Measurements from ENCODE around the gene CFAP54.

The CFAP54 gene

DNA sequence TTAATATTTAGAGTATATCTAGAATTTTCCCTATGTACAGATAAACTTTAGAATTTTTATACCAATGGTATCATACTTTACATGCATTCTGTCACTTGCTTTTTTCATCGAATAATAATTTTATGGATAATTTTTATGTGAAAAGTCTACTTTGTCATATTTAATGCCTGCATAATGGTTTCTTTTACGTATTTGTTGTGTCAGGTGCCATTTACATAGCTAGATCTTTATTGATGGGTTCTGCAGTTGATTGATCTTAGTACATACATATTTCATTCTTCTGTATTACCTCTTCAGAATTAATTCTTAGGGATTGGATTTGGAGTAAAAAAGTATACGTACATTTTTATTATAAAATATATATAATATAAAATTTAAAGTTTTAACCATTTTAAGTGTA, 340.0 kb downstream of the CFAP54 start:
- no peak for DNase-seq

GRCh38 chr12:96831346-96831745, 342.0 kb downstream of the CFAP54 start:
- no peak for DNase-seq

DNA sequence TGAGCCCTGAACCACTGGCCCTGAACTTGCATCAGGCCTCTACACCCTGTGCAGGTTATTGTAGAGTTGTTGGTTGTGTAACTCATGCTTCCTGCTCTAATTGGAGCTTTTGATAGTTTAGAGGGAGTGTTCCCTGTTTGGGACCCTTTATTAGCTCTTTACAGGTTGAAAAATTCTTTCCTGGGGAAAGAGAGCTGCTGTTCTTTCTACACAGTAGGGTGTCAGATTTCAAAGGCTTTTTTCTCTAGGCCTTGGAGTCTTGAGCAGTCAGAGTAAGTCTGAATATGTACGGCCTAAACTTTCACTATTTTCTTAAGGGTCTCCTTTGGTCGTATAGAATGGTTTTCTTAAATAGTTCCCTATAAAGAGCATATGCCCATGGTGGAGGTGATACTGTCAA, 356.9 kb downstream of the CFAP54 start:
- DNase-seq, result no peak

DNA sequence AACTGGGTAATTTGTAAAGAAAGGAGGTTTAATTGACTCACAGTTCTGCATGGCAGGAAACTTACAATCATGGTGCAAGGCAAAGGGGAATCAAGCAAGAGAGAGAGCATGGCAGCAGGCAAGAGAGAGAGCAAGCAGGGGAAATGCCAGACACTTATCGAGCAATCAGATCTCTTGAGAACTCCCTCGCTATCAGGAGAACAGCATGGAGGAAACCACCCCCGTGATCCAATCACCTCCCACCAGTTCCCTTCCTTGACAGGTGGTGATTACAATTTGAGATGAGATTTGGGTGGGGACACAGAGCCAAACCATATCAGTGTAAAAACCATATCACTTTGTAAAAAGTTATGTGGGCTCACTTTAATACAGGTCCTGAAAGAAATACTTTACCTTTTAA, 361.3 kb downstream of the CFAP54 start:
- no peak for DNase-seq

DNA sequence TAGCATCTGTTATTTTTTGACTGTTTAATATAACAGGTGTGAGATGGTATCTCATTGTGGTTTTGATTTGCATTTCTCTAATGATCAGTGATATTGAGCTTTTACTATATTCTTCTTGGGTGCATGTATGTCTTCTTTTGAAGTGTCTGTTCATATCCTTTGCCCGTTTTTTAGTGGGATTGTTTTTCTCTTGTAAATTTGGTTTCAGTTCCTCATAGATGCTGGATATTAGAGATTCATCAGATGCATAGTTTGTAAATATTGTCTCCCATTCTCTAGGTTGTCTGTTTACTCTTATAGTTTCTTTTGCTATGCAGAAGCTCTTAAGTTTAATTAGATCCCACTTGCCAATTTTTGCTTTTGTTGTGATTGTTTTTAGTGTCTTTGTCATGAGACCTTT, 368.8 kb downstream of the CFAP54 start:
- no peak for DNase-seq

DNA sequence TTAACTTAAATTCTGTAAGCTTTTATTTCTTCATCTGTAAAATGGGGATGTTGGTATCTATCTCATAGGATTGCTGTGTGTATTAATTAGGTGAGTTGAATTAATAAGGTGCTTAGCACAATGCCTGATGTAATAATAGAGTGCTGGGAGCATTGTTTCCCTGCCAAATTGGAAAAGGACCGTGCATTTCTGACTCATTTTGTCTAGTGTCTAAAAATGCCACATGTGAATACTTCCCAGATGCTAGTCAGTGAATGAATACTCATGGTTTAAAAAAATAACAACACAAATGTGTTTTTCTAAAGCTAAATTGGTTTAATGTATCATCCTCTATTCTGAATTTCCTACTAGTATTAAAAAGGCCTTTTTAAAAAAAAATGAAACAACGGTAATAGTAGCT, 372.3 kb downstream of the CFAP54 start:
- DNase-seq, result no peak

DNA sequence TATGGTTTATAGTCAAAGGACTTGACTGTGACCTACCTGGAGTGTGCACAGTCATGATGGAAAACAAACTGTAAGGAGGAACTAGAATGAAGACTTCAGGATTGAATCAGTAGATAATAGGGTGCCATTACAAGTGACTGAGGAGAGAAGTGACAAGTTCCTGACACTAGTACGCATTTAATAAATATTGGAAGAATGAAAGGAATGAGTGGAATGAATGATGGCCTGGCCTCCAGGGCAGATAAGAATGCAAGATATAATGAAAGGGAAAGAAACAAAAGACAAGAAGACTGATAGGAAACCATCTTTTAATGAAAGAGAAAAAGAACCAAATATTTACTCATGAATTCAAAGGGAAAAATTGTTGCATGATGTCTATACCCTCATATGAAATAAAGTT, 372.9 kb downstream of the CFAP54 start:
- no peak for DNase-seq

DNA sequence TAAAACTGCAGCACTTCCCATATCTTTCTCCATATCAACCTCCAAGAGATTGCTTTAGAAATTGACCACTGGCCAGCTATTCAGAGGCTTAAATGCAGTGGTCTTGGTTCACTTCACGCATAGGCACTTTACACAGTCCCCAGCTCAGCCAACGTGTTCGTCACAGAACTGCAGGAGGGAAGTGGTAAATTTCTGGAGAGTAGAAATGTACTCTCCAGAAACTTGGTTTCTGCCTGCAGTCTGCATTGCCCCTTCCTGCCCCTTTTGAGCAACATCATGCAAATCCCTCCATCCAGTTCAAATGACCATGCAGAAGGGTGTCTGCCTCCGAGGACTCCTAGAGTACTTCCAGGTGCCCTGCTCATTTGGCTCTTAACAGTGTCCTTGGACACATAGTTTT, 375.0 kb downstream of the CFAP54 start:
- no peak for DNase-seq

GRCh38 chr12:96866801-96867590, 377.6 kb downstream of the CFAP54 start:
- no peak for DNase-seq

GRCh38 chr12:96870946-96871345, 381.6 kb downstream of the CFAP54 start:
- no peak for DNase-seq

GRCh38 chr12:96872961-96873360, 383.6 kb downstream of the CFAP54 start:
- no peak for DNase-seq

GRCh38 chr12:96874211-96874610, 384.8 kb downstream of the CFAP54 start:
- no peak for DNase-seq

GRCh38 chr12:96876966-96877365, 387.6 kb downstream of the CFAP54 start:
- DNase-seq, result no peak

- DNase-seq, result no peak
Measured at GRCh38 chr12:96878704-96879103, 389.3 kb downstream of the CFAP54 start.

DNA sequence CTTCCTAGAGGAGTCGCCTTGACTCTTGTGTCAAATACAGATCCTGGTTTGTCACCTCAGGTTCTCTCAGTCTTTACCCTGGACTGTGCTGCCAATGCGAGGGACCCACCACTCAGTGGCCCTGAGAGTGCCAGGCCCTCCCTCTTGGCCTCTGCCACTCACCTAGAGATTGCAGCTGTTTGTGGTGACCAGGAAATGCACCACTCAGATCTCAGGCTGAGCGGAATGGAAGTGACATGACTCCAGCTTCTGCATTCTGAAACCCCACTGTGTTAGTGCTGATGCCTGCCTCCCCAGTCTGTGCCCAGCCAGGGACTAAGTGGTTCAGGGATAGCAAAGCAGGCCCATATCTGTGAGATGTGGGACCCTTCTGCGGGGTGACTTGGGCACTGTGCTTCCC, 389.9 kb downstream of the CFAP54 start:
- no peak for DNase-seq

DNA sequence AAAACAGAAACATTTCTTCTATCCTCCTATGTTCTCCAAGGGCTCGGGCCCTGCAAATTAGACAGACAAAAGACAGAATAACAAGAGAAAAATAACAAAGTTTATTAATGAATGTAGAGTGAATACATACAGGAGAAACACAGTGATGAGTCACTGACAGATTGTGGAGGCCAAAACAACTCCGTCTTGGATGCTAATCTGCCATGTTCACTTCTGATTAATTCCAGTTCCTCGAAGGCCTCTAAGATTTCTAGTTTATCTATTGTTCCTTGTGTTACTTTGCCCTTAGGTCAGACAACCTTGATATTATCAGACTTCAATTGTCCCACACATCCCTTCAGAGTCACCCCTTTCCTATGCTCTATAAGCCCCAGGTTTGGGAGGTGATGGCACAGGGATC, 390.8 kb downstream of the CFAP54 start:
- no peak for DNase-seq

DNA sequence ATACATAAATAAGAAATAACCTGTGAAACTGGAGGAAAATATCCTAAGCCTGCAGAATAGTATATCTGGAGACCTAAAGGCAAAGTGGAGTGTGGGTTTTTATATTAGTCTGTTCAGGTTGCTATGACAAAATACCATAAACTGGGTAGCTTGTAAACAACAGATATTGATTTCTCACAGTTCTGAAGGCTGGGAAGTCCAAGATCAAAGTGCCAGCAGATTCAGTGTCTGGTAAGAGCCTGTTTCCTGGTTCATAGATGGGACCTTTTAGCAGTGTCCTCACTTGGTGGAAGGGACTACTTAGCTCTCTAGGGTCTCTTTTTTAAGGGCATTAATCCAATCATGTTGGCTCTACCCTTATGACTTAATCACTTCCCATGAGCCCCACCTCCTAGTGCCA, 392.2 kb downstream of the CFAP54 start:
- DNase-seq, result no peak

DNA sequence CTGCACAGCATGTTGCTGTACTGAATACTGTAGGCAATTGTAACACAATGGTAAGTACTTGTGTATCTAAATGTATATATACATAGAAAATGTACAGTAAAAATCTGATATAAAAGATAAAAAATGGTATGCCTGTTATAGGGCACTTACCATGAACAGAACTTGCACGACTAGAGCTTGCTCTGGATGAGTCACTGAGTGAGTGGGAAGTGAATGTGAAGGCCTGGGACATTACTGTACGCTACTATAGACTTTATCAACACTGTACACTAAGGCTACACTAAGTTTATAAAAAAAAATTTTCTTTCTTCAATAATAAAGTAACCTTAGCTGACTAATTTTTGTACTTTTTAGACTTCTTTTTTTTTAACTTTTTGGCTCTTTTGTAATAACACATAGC, 393.5 kb downstream of the CFAP54 start:
- no peak for DNase-seq

GRCh38 chr12:96883571-96883970, 394.2 kb downstream of the CFAP54 start:
- no peak for DNase-seq

DNA sequence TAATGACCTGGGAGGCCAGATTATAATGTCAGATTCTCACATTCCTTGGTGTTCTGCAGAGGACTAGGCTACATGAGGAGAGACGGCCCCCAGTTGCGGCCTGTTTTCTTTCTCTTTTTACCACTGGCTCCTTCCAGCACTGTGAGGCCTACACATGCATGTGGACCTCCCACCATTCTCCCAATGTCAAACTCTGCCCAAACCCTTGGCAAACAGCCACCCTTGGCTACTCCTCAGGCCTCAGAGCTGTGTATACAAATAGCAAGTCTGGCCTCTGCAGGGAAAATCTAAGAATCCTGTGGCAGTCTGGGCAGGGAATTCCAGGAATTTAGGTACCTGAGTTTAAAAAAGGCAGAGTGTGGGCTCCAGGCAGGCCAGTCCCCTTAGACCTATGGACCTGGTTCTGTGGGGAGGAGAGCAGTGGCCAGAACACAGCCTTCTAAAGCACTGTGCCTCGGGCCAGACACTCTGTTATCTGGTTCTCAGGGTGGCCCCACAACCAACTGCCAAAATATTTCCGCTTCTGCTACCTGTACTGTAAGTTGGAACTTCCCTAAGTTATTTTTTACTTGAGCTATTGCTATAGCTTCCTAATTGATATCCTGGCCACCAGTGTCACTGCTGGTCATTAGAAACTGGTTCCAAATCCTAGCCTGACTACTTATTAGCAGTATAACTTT, 397.8 kb downstream of the CFAP54 start:
- no peak for DNase-seq

DNA sequence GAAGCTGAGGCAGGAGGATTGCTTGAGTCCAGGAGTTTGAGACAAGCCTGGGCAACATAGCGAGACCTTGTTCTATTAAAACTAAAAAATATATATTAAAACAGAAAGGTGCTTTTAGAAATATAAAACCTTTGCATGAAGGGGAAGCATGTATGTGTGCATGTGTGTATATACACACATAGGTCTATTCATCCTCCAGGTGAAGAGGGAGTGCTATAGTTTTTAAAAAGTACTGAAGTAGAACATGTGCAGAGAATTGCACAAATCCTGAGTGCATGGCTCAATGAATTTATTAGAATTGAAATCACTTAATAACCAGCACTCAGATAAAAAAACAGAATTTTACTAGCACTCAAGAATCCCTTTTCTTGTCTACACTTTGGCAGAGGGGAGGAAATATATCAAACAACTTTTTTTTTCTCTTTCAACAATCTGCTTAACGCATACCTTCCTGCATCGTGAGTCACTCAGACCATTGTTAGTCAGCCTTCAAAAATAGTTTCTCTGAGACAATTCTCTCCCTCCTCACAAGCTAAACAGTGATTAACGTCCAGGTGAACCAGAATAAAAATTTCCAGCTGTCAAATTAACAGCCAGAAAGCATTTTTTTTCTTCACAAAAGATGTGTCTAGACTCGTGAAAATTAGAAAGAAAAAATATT, 400.0 kb downstream of the CFAP54 start:
- DNase-seq, result no peak

DNA sequence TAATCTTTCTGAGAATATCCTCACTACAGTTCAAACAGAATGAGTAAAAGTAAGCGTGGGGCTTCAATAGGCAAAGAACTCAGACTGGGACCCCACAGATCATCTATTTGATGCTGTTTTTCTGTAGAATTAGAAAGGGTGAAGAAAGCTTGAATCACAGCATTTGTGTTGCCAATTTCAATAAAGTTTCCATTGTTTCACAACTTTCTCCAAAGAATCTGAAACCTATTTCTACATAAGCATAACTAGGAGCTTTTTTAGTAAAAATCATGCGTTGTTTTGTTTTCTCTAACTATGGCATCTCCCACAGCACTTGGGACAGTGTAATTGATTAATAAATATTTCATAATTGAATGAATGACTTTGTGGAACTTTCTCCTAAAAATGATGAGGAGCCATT, 401.0 kb downstream of the CFAP54 start:
- no peak for DNase-seq

DNA sequence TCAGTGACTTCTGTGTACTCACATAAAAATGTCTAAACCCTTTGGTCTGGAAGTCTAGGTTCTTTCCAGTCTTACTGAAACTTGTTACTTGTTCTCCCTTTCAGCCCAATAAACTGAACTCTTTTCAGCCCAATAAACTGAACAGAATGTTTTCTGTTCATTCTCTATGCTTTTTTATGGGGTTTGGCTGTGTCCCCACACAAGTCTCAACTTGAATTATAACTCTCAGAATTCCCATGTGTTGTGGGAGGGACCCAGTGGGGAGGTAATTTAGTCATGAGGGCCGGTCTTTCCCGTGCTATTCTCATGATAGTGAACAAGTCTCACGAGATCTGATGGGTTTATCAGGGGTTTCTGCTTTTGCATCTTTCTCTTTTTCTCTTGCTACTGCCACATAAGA, 402.7 kb downstream of the CFAP54 start:
- DNase-seq, result no peak

GRCh38 chr12:96897421-96897820, 408.0 kb downstream of the CFAP54 start:
- no peak for DNase-seq
